ENCODE measurements around the gene PXT1. TPM values are rescaled to one million over a fixed set of nuclear protein-coding genes. Genes with fewer than 3 reads are reported as not detected.

The PXT1 gene
- total RNA-seq, 2 donors from 2014 or later = not detected

GRCh38 chr6:36426622-36427021 is 16.0 kb downstream of the PXT1 start:
- no peak for TF ChIP-seq CTCF (IDR thresholded peaks at IDR 0.05)
- Histone ChIP-seq H3K36me3 (no peaks in the 10 kb centered on the region), H3K27me3 (replicated peaks; ENCODE audit: insufficient read depth) (no peaks in the 10 kb centered on the region), H3K9me3 (no peaks in the 10 kb centered on the region), H3K27ac (no peak overlapping the region), H3K4me1 (ENCODE audit: control insufficient read depth in 1 of 2, low read depth in 2 of 2) (peaks cover 5% of the 10 kb centered on the region in 2 donors), H3K4me3 (no peak overlapping the region)
- ATAC-seq (ENCODE audit: insufficient number of reproducible peaks, low FRiP score, low read depth) (no peak), DNase-seq (ENCODE audit: low spot score) (no peak)

DNA sequence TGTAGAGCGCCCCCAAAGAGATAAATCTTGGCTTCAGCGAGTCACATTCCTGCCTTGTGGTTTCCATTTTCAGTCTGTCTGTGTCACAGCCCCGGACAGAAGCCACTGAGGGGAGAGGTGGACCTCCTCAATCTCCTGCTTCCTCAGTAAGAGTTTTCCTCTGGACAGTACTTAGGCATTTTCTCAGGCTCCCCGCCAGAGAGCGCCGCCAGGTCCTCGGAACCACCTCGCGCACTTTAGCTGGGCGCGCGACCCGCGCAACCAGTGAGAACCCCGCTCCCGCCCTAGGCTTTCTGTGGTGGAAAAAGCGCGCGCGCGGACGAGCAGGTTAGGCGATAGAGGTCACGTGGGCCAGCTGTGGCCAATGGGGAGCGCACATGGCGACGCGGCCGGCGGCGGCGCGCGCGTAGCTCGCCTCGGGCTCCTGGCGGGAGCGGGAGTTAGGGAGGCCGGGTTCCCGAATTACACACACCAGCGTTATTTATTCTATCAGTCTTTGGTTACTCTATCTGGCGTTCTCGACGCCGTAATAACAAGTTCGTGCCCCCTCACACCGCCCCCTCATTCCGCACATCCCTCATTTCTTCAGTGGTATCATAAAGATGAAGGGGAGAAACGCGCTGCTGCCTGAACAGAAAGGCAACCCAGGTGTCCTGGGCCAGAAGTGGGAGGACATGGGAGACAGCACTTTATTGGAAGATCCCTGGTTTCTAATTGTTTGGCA is 19.4 kb downstream of the PXT1 start:
- Histone ChIP-seq H3K4me3 (peak overlapping the region; percentile 81), H3K27ac (peak overlapping the region; percentile 72 to 83), H3K27me3 (replicated peaks; ENCODE audit: insufficient read depth) (no peaks in the 10 kb centered on the region), H3K9me3 (no peaks in the 10 kb centered on the region), H3K4me1 (ENCODE audit: control insufficient read depth in 1 of 2, low read depth in 2 of 2) (peaks cover 5% of the 10 kb centered on the region in 2 donors), H3K36me3 (no peaks in the 10 kb centered on the region)
- DNase-seq (ENCODE audit: low spot score) = peak; percentile 99
- peak; percentile 48 for TF ChIP-seq CTCF (IDR thresholded peaks at IDR 0.05)
- ATAC-seq (ENCODE audit: insufficient number of reproducible peaks, low FRiP score, low read depth) = peak; percentile 92

DNA sequence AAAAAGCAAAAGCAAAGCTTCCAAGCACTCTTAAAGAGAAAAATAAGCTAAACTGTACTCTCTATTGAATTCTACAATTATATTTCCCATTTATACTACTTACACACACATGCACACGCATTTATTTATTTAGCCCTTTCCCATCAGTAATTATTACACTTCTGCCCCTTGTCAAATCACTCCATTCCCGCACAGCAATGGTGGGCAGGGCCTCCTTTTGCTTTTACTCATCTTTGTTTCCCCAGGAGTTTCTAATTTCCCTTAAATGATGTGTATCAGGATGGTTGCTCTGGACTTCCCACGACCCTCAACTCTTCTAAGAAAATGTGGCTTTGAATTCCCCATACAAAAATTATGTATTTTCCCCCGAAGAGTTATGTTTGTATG is 19.9 kb downstream of the PXT1 start:
- H3K4me1 ChIP-seq (ENCODE audit: control insufficient read depth in 1 of 2, low read depth in 2 of 2) = peaks cover 5% of the 10 kb centered on the region in 2 donors
- no peak for TF ChIP-seq CTCF (IDR thresholded peaks at IDR 0.05)
- H3K36me3 ChIP-seq = no peaks in the 10 kb centered on the region
- H3K9me3 ChIP-seq = no peaks in the 10 kb centered on the region
- no peak for DNase-seq (ENCODE audit: low spot score)
- ATAC-seq (ENCODE audit: insufficient number of reproducible peaks, low FRiP score, low read depth) = no peak
- peak overlapping the region; percentile 81 for H3K4me3 ChIP-seq
- peak overlapping the region; percentile 72 to 83 for H3K27ac ChIP-seq
- H3K27me3 ChIP-seq (replicated peaks; ENCODE audit: insufficient read depth) = no peaks in the 10 kb centered on the region

DNA sequence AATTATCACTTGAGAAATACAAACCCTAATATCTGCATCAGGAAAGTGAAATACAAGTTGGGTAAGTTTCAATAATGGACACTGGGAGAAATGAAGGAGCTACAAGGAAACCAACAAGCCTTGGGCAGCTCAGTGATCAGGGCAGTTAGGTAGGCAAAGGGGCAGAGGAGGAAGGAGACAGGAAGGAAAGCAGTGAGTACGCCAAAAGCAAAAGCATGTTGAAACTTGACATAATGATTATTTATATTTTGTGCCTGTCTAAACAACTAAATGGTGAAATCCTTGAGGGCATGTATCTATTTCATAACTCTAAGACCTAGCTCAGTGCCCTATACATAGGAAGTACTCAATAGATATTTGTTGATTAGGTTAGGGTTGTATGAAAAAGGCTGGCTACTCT is 23.3 kb downstream of the PXT1 start:
- no peak for ATAC-seq (ENCODE audit: insufficient number of reproducible peaks, low FRiP score, low read depth)
- no peak for DNase-seq (ENCODE audit: low spot score)
- no peaks in the 10 kb centered on the region for H3K9me3 ChIP-seq
- H3K4me1 ChIP-seq (ENCODE audit: control insufficient read depth in 1 of 2, low read depth in 2 of 2) = peaks cover 5% of the 10 kb centered on the region in 2 donors
- no peaks in the 10 kb centered on the region for H3K27me3 ChIP-seq (replicated peaks; ENCODE audit: insufficient read depth)
- no peaks in the 10 kb centered on the region for H3K36me3 ChIP-seq
- H3K4me3 ChIP-seq = no peak overlapping the region
- TF ChIP-seq CTCF (IDR thresholded peaks at IDR 0.05) = no peak
- H3K27ac ChIP-seq = no peak overlapping the region

- Histone ChIP-seq H3K27me3 (replicated peaks; ENCODE audit: insufficient read depth) (no peaks in the 10 kb centered on the region), H3K36me3 (no peaks in the 10 kb centered on the region), H3K9me3 (no peaks in the 10 kb centered on the region), H3K4me1 (ENCODE audit: control insufficient read depth in 1 of 2, low read depth in 2 of 2) (peaks cover 5% of the 10 kb centered on the region in 2 donors), H3K4me3 (no peak overlapping the region), H3K27ac (no peak overlapping the region)
- no peak for TF ChIP-seq CTCF (IDR thresholded peaks at IDR 0.05)
- no peak for DNase-seq (ENCODE audit: low spot score)
- no peak for ATAC-seq (ENCODE audit: insufficient number of reproducible peaks, low FRiP score, low read depth)
Measured at GRCh38 chr6:36418558-36418957, 24.1 kb downstream of the PXT1 start.

All from thoracic aorta (tissue), 2 donors.